Ovary (tissue), 3 donors: ENCODE measurements around the gene LRRC32.

Source experiments
- POLR2A ChIP-seq: fragments of 450-650 bp; IDR thresholded peaks from one replicate; pipeline ENCODE4 v1.6.1; 2017; ENCODE audit warnings: antibody characterized with exemption, mild to moderate bottlenecking, moderate library complexity
- TF ChIP-seq, protein P1 (sequence below), 3 donors: fragments of 450-650 bp in 2 of 3; fragments of 200-600 bp in 1 of 3; IDR thresholded peaks; one replicate each; pipeline versions ENCODE4 v1.5.1 to v1.8.0; 2016 to 2022; ENCODE audit warnings: antibody characterized with exemption in 3 of 3, mild to moderate bottlenecking in 1 of 3
- donor health status: DM: no; HTN: no; CAD: no.

- TF ChIP-seq, protein P1, sequence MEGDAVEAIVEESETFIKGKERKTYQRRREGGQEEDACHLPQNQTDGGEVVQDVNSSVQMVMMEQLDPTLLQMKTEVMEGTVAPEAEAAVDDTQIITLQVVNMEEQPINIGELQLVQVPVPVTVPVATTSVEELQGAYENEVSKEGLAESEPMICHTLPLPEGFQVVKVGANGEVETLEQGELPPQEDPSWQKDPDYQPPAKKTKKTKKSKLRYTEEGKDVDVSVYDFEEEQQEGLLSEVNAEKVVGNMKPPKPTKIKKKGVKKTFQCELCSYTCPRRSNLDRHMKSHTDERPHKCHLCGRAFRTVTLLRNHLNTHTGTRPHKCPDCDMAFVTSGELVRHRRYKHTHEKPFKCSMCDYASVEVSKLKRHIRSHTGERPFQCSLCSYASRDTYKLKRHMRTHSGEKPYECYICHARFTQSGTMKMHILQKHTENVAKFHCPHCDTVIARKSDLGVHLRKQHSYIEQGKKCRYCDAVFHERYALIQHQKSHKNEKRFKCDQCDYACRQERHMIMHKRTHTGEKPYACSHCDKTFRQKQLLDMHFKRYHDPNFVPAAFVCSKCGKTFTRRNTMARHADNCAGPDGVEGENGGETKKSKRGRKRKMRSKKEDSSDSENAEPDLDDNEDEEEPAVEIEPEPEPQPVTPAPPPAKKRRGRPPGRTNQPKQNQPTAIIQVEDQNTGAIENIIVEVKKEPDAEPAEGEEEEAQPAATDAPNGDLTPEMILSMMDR (IDR thresholded peaks at IDR 0.05): no peak
- TF ChIP-seq POLR2A: no peak
Observed at GRCh38 chr11:76665921-76666351, 4.6 kb downstream of the LRRC32 start.
